ENCODE measurements around the gene PIGK.
"Not testable (repeated sequence)": the region's sequence is repeated elsewhere in the genome, so short reads cannot be mapped to it uniquely, and the experiment has no call there.

Gene PIGK

DNA sequence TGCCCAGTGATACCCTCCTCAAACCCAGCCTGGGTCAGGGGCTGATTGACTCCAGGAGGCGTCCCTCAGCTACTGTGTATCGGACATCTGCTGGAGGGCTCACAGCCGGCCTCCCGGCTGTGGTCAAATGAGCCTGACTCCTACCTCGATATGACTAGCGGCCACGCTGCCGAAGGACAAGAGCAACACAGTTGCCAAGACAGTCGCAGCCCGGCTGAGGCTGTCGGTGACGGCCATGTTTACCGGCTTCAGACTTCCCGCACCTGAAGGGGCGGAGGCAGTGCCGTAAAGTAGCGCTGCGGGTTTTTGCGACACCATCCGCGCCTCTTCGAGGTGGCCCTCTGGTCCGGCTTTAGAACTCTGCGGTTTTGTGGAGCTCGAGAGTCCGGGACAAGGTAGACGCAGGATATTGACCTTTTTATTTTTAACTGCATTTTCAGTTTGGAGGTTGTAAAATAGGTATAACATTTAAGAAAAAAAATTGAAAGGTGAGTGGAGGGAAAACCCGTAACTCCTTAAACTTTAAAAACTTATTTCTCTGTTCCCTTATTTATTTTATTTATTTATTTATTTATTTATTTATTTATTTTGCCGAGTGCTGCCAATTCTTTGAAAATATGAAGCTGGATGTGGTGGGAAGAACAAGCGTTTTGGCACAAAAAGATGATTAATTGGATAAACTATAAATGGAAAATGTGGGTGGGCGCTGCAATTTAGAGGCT is at the start of gene PIGK:
Gene PIGK (minus strand): TSS at position 265 of the 722 bp plus-strand sequence. CDS start 28 bp downstream, at position 237.
- DNase-seq, result peak; percentile 79 to 94

DNA sequence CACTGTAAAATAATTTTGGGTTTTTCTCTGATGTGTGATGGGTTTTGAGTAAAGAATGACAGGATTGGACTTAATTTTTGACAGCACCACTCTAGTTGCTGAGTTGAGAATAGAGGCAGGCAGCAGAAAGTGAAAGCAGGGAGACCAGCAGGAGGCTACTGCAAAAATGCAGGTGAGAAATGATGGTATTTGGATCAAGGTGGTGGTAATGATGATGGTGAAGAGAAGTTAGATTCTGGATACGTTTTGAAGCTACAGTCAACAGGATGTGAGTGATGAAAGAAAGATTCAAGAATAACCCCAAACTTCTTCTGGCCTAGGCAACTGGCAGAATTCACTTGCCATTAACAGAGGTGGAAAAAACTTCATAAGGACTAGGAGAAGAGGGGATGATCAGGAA is 47.8 kb upstream of the PIGK start:
- no peak for DNase-seq

DNA sequence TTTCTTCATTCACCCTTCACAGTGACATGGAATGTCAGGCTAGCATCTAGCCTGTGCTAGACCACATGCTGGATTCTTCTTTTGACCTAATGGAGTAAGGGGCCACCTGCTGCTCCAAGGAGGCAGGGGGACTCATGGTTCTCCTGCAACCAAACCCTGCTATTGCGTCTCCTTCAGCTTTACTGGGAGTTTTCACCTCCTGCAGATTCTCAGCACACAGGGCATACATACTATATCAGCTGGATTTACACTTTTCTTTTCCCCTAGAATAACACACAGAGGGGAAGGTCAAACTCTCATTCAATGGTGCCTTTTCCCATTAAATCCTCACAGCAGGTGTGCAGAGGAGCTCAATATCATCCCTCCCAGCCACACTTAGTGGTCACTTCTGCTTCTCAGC is 46.0 kb upstream of the PIGK start:
- DNase-seq, result no peak

DNA sequence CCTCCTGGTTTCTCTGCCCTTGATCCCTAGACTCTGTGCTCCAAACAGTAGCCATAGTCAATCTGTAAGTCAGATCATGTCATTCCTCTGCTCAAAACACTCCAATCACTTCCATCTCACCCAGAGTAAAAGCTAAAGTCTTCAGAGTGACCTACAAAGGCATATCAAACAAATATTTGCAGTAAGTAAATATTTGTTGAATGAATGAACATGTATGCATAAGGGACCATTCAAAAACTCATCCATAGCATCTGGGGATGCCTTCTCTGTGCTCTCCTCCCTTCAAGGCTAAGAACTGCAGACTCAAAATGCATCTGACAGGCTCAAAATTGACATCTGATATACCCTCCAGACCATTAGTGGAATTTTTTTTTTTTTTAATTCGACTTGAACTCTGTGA is 44.5 kb upstream of the PIGK start:
- no peak for DNase-seq

DNA sequence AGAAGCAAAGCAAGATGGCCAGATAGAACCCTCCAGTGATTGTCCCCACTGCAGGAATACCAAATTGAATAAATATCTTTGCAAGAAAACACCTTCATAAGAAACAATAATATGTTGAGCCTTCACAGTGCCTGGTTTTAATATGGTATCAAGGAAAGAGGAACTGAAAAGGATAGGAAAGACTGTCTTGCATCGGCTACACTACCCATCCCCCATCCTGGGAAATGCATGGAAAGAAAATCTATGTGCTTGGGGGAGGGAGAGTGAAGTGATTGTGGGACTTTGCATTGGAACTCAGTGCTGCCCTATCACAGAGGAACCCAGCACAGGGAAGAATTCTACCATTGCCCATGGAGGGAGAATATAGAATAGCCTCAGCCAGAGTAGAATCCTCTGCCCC is 34.0 kb upstream of the PIGK start:
- DNase-seq, result no peak

DNA sequence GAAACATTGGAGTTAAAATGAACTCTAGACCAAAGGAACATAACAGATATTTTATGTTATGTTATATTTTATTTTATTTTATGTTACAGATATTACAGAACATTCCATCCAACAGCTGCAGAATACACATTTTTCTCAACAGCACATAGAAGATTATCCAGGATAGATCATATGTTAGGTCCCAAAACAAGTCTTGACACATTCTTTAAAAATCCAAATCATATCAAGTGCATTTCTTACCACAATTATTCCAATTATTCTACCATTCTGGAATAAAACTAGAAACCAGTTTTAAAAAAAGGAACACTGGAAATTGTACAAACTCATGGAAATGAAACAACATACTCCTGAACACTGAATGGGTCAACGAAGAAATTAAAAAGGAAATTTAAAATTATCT is 30.9 kb upstream of the PIGK start:
- DNase-seq, result no peak

DNA sequence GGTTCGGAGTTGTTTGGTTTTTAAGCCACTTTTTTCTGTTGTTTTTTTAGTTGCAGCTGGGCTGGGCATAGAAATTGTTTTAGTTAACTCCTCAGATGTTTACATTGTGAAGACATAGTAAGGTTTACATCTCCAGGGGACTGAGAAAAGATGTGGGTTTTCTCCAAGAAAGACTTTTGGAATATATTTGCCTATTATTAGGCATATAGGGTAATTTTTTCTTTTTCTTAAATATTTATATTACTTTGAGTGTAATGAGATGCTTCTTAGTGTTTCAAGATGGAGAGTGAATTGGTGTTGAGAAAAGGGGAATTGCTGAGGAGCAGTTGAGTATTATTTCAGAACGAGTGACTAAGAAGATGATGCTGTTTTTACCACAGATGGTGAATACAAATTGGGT is 26.6 kb upstream of the PIGK start:
- DNase-seq, result no peak

DNA sequence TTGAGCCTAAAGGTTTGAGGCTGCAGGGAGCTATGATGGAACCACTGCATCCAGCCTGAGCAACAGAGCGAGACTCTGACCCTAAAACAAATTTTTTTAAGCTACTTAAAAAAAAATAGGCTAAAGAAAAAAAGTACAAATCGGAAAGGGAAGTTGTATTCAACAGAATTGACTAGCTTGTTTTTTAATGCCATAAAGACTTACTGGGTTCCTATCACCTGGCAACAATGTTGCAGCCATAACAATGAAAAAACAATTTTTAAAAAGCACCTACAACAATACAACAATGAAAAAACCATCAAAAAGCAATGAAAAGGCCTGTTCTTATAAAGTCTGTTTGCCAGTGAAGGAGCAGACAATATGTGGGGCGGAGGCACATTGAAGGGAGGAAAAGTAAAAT is 20.1 kb upstream of the PIGK start:
- DNase-seq, result no peak

DNA sequence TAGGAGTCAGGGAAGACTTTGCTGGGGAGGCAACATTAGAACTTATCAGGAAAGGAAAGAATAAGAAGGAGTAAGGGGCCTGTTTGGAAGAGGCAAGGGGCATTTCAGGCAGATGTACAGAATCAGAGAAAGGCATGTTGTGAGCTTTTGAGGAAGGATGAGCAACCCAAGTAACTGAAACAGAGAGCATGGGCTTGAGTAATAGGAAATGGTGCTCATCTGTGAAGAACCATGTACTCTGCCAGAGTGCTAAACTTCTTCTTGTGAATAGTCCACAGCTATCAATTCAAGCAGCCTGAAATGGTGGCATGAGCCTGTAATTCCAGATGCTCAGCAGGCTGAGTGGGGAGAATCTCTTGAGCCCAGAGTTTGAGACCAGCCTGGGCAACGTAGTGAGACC is 19.2 kb upstream of the PIGK start:
- no peak for DNase-seq

DNA sequence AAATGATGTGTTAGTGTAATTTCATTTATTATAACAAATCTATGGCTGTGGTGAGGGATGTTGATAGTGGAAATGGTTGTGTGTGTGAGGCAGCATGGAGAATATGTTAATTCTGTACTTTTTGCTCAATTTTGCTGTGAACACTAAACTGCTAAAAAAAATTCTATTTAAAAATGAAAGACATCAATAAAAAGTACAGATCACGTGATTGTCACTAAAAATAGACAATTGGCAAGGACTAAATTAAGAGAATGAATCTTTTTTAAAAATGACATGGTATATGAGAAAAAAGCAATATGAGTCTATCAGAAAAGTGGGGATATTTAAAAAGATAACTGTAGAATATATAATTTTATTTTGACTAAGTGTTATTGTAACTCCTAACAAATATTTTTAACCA is 15.7 kb upstream of the PIGK start:
- DNase-seq, result no peak

DNA sequence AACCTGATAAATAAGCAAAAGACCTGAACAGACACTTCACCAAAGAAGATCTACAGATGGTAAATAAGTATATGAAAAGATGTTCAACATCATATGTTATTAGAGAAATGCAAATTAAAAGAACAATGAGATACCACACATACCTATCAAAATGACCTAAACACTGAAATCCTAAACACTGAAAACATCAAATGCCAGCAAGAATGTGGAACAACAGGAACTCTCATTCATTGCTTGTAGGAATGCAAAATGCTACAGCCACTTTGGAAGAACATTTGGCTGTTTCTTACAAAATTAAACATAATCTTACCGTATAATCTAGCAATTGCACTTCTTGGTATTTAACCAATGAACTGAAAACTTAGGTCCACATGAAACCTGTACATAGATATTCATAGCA is 14.9 kb upstream of the PIGK start:
- no peak for DNase-seq

DNA sequence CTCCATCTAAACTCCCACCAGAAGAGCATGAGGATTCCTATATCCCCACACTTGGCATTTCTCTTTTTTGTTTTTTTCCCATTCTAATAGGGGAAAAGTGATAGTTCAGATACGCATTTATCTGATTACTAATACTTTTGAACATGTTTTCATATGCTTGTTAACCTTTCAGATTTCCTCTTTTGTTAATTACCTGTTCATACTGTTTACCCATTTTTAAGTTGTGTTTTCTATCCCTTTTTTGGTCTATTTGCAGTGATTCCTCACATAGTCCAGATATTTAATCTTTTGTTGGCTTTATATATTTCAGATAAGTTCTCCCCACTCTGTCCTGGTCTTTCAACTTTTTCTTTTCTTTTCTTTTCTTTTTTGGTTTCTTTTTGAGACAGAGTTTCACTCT is 13.6 kb upstream of the PIGK start:
- DNase-seq, result no peak

DNA sequence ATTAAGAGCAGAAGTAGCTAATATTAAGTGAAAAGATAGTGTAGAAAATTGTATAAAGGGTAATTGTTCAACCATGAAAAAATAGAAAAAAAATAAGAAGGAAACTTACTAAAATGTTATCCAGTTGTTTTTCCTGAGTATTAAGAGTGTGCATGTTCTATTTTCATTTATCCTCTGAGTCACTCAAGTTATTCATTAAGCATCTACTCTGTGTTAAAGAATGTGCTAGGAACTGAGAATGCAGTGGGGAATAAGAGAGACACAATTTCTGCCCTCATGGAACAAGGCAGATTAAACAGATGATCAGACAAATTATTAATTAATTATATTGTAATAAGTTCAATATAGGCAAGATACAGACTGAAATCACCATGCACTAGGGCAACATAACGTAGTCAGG is 10.8 kb upstream of the PIGK start:
- no peak for DNase-seq

DNA sequence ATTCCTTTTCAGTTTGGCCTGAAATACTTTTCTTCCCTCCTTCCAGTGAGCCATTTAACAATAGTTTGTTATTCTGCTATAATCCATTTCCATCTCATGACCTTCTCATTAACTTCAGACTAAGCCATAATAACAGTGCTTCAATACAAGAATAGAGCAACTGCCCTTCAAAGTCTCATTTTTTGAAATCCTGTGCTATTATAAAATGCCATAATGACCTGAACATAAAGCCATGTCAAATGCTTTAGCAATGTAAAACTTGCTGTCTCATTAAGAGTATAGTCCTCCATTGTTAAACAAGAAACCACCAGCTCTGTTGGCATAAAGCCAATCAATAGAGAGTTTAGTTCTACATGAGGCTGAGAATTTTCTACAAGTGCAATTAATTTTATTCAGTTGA is 9.6 kb upstream of the PIGK start:
- DNase-seq, result peak in 1 of 2 experiments; percentile 15

DNA sequence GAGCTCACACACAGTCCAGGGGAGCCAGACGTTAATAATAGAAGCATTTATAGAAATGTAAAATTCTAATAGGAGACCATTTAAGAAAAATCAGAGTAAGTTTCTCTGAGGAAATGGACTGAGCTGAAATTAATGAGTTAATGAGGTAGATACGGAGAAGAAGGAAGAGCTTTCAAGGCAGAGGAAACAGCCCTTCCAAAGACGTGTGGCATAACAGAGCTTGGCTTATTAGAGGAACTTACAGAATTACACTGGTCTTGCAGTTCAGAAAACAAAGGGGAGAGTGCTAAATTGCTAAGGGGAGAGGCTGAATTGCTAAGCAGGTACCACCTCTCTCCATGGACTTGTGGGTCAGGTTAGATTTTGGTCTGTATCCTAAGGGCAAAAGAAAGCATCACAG is 8.2 kb upstream of the PIGK start:
- no peak for DNase-seq

DNA sequence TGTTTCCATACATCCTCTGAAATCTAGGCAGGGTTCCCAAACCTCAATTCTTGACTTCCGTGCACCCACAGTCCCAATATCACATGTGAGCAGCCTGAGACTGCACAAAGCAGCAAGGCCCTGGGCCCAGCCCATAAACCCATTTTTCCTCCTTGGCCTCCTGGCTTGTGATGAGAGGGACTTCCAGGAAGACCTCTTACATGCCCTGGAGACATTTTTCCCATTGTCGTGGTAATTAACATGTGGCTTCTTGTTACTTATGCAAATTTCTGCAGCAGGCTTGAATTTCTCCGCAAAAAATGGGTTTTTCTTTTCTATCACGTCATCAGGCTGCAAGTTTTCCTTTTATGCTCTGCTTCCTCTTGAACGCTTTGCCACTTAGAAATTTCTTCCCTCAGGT is 3.3 kb upstream of the PIGK start:
- no peak for DNase-seq

DNA sequence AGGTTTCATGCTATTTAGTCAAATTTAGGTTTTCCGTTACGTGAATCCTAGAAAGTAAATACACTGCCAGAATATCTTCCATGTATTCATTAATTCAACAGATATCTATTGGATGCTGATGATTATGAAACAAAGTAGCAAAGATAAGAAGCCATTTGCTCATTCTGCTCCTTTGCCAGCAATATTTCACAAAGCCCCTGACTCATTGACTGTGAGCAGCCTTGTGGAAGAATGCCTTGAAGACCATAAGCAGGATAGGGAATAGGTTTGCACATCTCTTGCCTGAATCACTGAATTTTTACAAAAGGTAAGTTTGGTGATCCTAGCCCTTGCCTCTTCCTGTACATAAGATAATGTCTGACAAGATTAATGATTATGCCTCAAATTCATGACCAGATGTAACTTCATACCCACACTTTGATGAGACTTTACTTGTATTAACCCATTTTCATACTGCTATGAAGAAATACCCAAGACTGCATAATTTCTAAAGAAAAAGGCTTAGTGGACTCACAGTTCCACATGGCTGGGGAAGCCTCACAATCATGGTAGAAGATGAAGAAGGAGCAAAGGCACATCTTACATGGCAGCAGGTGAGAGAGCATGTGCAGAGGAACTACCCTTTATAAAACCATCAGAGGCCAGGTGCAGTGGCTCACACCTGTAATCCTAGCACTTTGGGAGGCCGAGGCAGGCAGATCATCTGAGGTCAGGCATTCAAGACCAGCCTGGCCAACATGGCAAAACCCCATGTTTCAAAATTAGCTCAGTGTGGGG is 1.6 kb upstream of the PIGK start:
- DNase-seq, result no peak

DNA sequence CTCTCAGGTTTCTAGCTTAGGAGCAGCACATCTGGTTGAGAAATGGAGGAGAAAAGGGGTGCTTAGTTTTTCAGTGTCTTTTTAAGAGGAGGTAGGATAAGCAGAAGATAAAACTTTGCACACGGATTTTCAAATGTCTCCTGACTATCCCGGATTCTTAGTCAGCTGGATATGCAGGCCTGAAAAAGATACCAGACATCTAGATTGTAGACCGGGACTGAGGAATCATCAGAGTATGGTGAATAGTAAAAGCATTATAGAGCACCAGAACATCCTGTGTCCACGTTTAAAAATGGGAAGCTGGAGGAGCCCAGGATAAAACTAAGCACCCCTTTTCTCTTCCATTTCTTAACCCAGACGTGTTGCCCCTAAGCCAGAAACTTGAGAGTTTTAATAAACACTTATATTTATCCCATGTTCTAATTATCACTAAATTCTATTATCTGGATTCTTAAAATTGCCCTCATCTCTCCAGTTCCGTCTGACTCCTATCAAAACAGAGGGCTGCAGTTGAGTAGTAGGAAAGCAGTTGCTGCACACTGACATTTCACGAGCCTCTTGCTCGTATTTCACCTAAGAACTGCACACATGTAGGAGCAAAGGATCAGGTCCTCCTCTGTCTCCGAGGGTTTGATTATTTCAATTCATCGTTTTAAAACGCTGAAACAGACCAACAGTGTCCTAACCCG is 609 bp downstream of the PIGK start:
- peak in 1 of 2 experiments; percentile 40 for DNase-seq

DNA sequence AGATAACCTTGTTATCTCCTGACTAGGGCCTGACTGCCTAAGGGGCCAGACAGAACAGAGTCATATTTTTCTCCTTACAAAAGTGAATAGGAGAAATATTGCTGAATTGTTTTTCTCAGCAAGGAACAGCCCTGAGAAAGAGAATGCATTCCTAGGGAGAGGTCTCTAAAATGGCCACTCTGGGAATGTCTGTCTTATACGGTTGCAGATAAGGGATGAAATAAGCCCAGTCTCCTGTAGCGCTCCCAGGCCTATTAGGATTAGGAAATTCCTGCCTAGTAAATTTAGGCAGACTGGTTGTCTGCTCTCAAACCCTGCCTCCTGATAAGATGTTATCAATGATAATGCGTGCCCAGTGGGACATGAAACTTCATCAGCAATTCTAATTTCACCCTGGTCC is 15.2 kb downstream of the PIGK start:
- not testable (repeated sequence) for DNase-seq

DNA sequence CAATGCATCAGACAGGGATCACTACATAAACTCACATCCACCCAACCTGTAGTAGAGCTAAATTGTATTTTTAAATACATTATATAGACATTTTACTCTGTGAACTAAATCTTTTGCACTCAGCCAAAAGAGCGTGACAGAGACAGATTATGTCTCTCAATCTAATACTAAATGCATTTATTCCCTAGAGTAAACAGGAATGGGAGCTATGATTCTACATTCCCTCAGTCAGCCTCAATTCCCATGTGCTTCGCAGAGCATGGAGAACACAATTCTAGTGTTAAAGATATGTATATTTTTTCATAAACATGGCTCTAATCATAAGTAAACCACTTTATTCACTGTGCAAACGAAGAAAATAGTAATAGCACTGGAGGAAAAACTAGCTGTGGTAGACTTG is 16.5 kb downstream of the PIGK start:
- DNase-seq, result no peak

DNA sequence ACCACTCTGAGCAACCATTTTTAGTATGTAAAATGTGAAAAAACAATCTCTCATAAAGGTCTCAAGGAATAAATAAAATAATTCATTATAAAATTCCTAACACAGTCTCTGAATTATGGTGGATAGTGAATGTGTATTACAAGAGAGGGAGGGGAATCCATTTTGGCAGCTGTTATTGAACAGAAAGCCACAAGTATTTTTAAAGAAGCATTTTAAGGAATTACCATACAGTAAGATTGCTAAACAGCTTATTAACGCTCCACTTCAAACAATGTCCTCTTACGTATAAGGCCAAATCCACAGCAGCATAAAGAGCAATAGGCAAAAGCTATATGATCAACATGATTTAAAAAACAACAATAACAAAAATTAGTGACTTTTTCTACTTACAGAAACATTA is 18.4 kb downstream of the PIGK start:
- no peak for DNase-seq

DNA sequence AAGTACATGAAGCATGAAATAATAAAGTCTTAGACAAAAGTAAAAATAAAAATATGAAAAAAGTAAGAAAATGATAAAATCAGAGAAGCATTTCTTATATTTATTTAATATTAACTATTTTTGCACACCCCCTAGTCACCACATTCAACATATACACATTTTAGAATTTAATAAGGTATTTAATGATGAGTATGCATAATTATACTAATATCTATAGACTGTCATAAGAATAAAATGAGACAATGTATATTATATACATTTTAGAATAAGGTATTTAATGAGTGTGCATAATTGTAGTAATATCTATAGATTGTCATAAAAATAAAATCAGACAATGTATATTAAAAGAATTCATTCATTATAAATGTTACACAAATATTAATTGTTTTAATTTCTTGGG is 18.9 kb downstream of the PIGK start:
- DNase-seq, result no peak

DNA sequence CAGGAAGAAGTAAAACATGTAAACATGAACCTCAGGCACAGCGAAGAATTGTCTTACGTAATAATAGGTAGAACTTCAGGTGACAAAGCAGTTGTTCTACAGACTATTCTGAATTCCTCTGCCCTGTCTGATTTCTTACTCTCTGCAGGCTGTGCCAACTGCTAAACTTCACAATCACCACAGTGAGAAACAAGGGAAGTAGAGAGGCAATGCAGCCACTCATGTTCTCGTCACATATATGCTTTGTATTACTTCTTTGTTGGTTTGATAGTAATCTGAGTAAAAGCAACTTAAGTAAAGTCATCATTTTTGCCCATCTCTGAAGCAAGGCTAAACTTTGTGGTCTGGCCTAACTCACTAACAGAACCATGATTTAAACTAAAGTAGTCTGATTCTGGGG is 21.9 kb downstream of the PIGK start:
- DNase-seq, result no peak

DNA sequence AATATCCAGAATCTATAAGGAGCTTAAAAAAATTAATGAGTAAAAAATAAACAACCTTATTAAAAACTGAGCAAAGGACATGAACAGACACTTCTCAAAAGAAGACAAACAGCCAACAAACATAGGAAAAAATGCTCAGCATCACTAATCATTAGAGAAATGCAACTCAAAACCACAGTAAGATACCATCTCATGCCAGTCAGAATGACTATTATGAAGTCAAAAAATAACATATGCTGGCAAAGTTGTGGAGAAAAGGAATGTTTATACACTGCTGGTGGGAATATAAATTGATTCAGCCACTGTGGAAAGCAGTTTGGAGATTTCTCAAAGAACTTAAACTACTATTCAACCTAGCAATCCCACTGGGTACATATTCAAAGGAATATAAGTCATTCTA is 25.3 kb downstream of the PIGK start:
- no peak for DNase-seq

Measured in NCI-H446 (cell line).